IMR-90 (cell line): Measurements from ENCODE around the gene MRPS35. TPM values are rescaled to one million over a fixed set of nuclear protein-coding genes. Genes with fewer than 3 reads are reported as not detected.

Source experiments
- ATAC-seq: fragments of 200-7000 bp; cut with Tn5 transposase; 2 replicates; pipeline ENCODE4 v1.9.1; 2020; ENCODE audit warnings: low read depth, mild to moderate bottlenecking, moderate library complexity
- BruUV-seq: library from RNA; stranded (reverse); fragments of 400-500 nt; replicated peaks from 2 replicates; lab custom pipeline; 2021; lab: Mats Ljungman, UMichigan
- CTCF ChIA-PET: fragments of 300-600 bp; formaldehyde crosslinking; extraction: SDS; loops from one replicate; lab custom pipeline; 2021; ENCODE audit warnings: antibody characterized with exemption; lab: Yijun Ruan, JAX
- POLR2A ChIA-PET: fragments of 300-600 bp; sonication (Branson Sonifier 250); formaldehyde crosslinking; loops from one replicate; lab custom pipeline; 2022; ENCODE audit warnings: antibody characterized with exemption; ENCODE audit not compliant: unreplicated experiment; lab: Charles Lee
- DNase-seq: peaks from one replicate; pipeline ENCODE4 v3.0.0; 2013
- H2AFZ ChIP-seq: replicated peaks from 2 replicates; pipeline ENCODE3; 2013; ENCODE audit warnings: low read length, mild to moderate bottlenecking; ENCODE audit not compliant: poor library complexity
- H2AK5ac ChIP-seq: 2 replicates; pipeline ENCODE4 v1.6.1; 2013; ENCODE audit warnings: low read depth, low read length, inconsistent platforms
- H2AK9ac ChIP-seq: replicated peaks from 2 replicates; pipeline ENCODE3; 2013; ENCODE audit warnings: mild to moderate bottlenecking, low read depth, low read length, moderate library complexity; ENCODE audit not compliant: poor library complexity
- H2BK120ac ChIP-seq: 2 replicates; pipeline ENCODE4 v1.6.1; 2013; ENCODE audit warnings: low read depth, low read length, inconsistent platforms
- H2BK15ac ChIP-seq: 3 replicates; pipeline ENCODE4 v1.6.1; 2013; ENCODE audit warnings: low read depth, low read length, inconsistent platforms
- H2BK20ac ChIP-seq: 2 replicates; pipeline ENCODE4 v1.6.1; 2013; ENCODE audit warnings: low read depth, mild to moderate bottlenecking, inconsistent platforms, low read length, moderate library complexity
- H2BK5ac ChIP-seq: 2 replicates; pipeline ENCODE4 v1.6.1; 2013; ENCODE audit warnings: mild to moderate bottlenecking, low read depth, low read length, inconsistent platforms; ENCODE audit not compliant: poor library complexity, severe bottlenecking
- H3K14ac ChIP-seq: replicated peaks from 2 replicates; pipeline ENCODE4 v1.6.1; 2013; ENCODE audit warnings: low read depth, low read length, inconsistent platforms
- H3K18ac ChIP-seq: 2 replicates; pipeline ENCODE4 v1.6.1; 2013; ENCODE audit warnings: low read depth, low read length, control low read depth
- H3K23ac ChIP-seq: 2 replicates; pipeline ENCODE4 v1.6.1; 2013; ENCODE audit warnings: low read depth, low read length, inconsistent platforms
- H3K27ac ChIP-seq: 2 replicates; pipeline ENCODE4 v1.5.1; 2013; ENCODE audit warnings: mild to moderate bottlenecking, control low read depth, low read length; ENCODE audit not compliant: insufficient read depth
- H3K27me3 ChIP-seq: 2 replicates; pipeline ENCODE4 v1.6.1; 2013; ENCODE audit warnings: low read length; ENCODE audit not compliant: control insufficient read depth, insufficient read depth
- H3K36me3 ChIP-seq: 2 replicates; pipeline ENCODE4 v1.6.1; 2013; ENCODE audit warnings: low read length, mixed read lengths; ENCODE audit not compliant: control insufficient read depth, insufficient read depth
- H3K4ac ChIP-seq: 2 replicates; pipeline ENCODE4 v1.6.1; 2013; ENCODE audit warnings: low read depth, low read length, inconsistent platforms
- H3K4me1 ChIP-seq: 2 replicates; pipeline ENCODE4 v1.6.1; 2013; ENCODE audit warnings: low read length, mixed read lengths; ENCODE audit not compliant: control insufficient read depth, insufficient read depth
- H3K4me2 ChIP-seq: 2 replicates; pipeline ENCODE4 v1.6.1; 2013; ENCODE audit warnings: low read depth, mild to moderate bottlenecking, control low read depth, low read length, moderate library complexity
- H3K4me3 ChIP-seq: 2 replicates; pipeline ENCODE4 v1.5.1; 2013; ENCODE audit warnings: low read depth, mild to moderate bottlenecking, control low read depth, low read length, moderate library complexity; ENCODE audit not compliant: insufficient read depth
- H3K56ac ChIP-seq: 2 replicates; pipeline ENCODE4 v1.6.1; 2013; ENCODE audit warnings: low read length, inconsistent platforms; ENCODE audit not compliant: insufficient read depth; ENCODE audit errors: extremely low read depth
- H3K79me1 ChIP-seq, 2 experiments: 2 replicates each; pipeline ENCODE4 v1.6.1; 2013; ENCODE audit warnings: low read length in 2 of 2, inconsistent platforms in 1 of 2, low read depth in 1 of 2
- H3K9ac ChIP-seq: 2 replicates; pipeline ENCODE4 v1.6.1; 2013; ENCODE audit warnings: low read depth, low read length, control low read depth
- H3K9me1 ChIP-seq: 2 replicates; pipeline ENCODE4 v1.6.1; 2013; ENCODE audit warnings: low read length, inconsistent platforms; ENCODE audit not compliant: insufficient read depth
- H3K9me3 ChIP-seq: 2 replicates; pipeline ENCODE4 v1.6.1; 2013; ENCODE audit warnings: low read length; ENCODE audit not compliant: control insufficient read depth, insufficient read depth
- H4K20me1 ChIP-seq: 2 replicates; pipeline ENCODE4 v1.6.1; 2013; ENCODE audit warnings: low read length, inconsistent platforms; ENCODE audit not compliant: insufficient read depth
- H4K5ac ChIP-seq: 2 replicates; pipeline ENCODE4 v1.6.1; 2013; ENCODE audit warnings: mild to moderate bottlenecking, low read depth, low read length, control low read depth
- H4K8ac ChIP-seq, 2 experiments: 2 replicates each; pipeline ENCODE4 v1.6.1; 2013; ENCODE audit warnings: low read depth in 2 of 2, low read length in 2 of 2, control low read depth in 1 of 2, inconsistent platforms in 1 of 2
- H4K91ac ChIP-seq: 2 replicates; pipeline ENCODE4 v1.6.1; 2013; ENCODE audit warnings: low read depth, low read length, inconsistent platforms; ENCODE audit not compliant: insufficient read depth
- CEBPB ChIP-seq: IDR thresholded peaks from 2 replicates; pipeline ENCODE4 v1.6.1; 2012; ENCODE audit warnings: low read depth, low read length, improper control_type of control experiment
- FOS ChIP-seq: fragments of 150-350 bp; IDR thresholded peaks from 2 replicates; pipeline ENCODE4 v1.6.1; 2016; ENCODE audit warnings: low read depth, low read length
- MAZ ChIP-seq: IDR thresholded peaks from 2 replicates; pipeline ENCODE4 v1.6.1; 2012; ENCODE audit warnings: low read depth, mild to moderate bottlenecking, low read length, improper control_type of control experiment, moderate library complexity, borderline replicate concordance
- NFE2L2 ChIP-seq: fragments of 150-350 bp; IDR thresholded peaks from 2 replicates; pipeline ENCODE4 v1.6.1; 2016; ENCODE audit warnings: low read depth, mild to moderate bottlenecking, low read length
- POLR2A ChIP-seq: IDR thresholded peaks from 2 replicates; pipeline ENCODE4 v1.6.1; 2012; ENCODE audit warnings: mild to moderate bottlenecking, low read depth, low read length
- RAD21 ChIP-seq: IDR thresholded peaks from 2 replicates; pipeline ENCODE4 v1.6.1; 2012; ENCODE audit warnings: low read length, improper control_type of control experiment
- RCOR1 ChIP-seq: IDR thresholded peaks from 2 replicates; pipeline ENCODE4 v1.6.1; 2012; ENCODE audit warnings: mild to moderate bottlenecking, low read length, improper control_type of control experiment; ENCODE audit not compliant: insufficient replicate concordance
- WGBS, 2 experiments: methylation state at CpG; one replicate each; pipeline versions ENCODE4 v1.1.5 to v1.1.7; 2013; ENCODE audit warnings: missing lambda C conversion rate in 2 of 2; ENCODE audit not compliant: insufficient read length in 1 of 2; ENCODE audit errors: extremely low coverage in 2 of 2; 5-methylcytosine and 5-hydroxymethylcytosine counted together
- dilution Hi-C: fragments of 300-500 bp; cut with HindIII; formaldehyde crosslinking; loops from one replicate; pipeline ENCODE4 v1.14.3; 2018; ENCODE audit warnings: low sequenced_read_pairs; ENCODE audit not compliant: unreplicated experiment
- in situ Hi-C: fragments of 300-500 bp; cut with MboI; formaldehyde crosslinking; loops from 3 replicates; pipeline ENCODE4 v1.14.3; 2019; ENCODE audit warnings: low sequenced_read_pairs, inconsistent platforms, mixed read lengths
- intact Hi-C: fragments of 100-400 bp; cut with micrococcal nuclease; formaldehyde crosslinking; loops from 2 replicates; pipeline ENCODE4 v1.10.0; 2022
- polyA plus RNA-seq, 3 experiments: library from polyadenylated mRNA; depleted of rRNA; stranded (reverse); fragments of >200 nt; gene quantifications; 2 replicates each; pipeline ENCODE4 v1.2.3, GENCODE V29; 2012; ENCODE audit warnings: low replicate concordance in 1 of 3
- total RNA-seq: library from RNA; depleted of rRNA; stranded (reverse); fragments of >200 nt; gene quantifications from 2 replicates; pipeline ENCODE4 v1.2.3, GENCODE V29; 2012
- TF ChIP-seq, protein P1 (sequence below): fragments of 150-350 bp; IDR thresholded peaks from 2 replicates; pipeline ENCODE4 v1.6.1; 2017; ENCODE audit warnings: mild to moderate bottlenecking, antibody characterized with exemption, low read length, low read depth
- TF ChIP-seq, protein P2 (sequence below): fragments of 150-350 bp; IDR thresholded peaks from 2 replicates; pipeline ENCODE4 v1.6.1; 2016; ENCODE audit warnings: low read depth, mild to moderate bottlenecking, low read length, moderate library complexity, borderline replicate concordance

Gene MRPS35
- total and polyA plus RNA-seq, 2 of the 4 experiments (the other 2 are of a cell fraction): 27.4 to 40.1 TPM

- no peak overlapping the region for H3K4ac ChIP-seq
- WGBS, 2 experiments: no CpG with 5 or more reads among the region's 3 CpGs
- H3K56ac ChIP-seq: no peak overlapping the region
- no peaks in the 10 kb centered on the region for H3K27me3 ChIP-seq
- H2AK9ac ChIP-seq: no peak overlapping the region
- H2BK120ac ChIP-seq: no peak overlapping the region
- no peak overlapping the region for H3K4me3 ChIP-seq
- H3K23ac ChIP-seq: no peak overlapping the region
- in situ Hi-C loops (no loop called here), dilution Hi-C loops (no loop called here), intact Hi-C loops (no loop called here)
- H2AK5ac ChIP-seq: no peak overlapping the region
- H4K91ac ChIP-seq: no peak overlapping the region
- no peaks in the 10 kb centered on the region; the same call in 1 of the 2 replicates for H3K4me1 ChIP-seq
- no peak overlapping the region for H3K4me2 ChIP-seq
- no peak overlapping the region for H2BK15ac ChIP-seq
- H3K27ac ChIP-seq: no peak overlapping the region
- no peaks in the 10 kb centered on the region for H3K9me3 ChIP-seq
- no peak overlapping the region for H2BK5ac ChIP-seq
- CTCF ChIA-PET: interaction anchor here (0.8 to 1.4 kb wide), 2 partner anchors 15 to 186 kb away, joined by 3 read pairs; no protein-coding TSS in a partner anchor
- peaks cover 8% of the 10 kb centered on the region; the same call in 1 of the 2 replicates for H3K9me1 ChIP-seq
- no peak overlapping the region for H2AFZ ChIP-seq
- no peaks in the 10 kb centered on the region; the same call in 1 of the 2 replicates for H4K20me1 ChIP-seq
- ATAC-seq (no peak), DNase-seq (no peak)
- H3K36me3 ChIP-seq: peaks cover 12% of the 10 kb centered on the region
- peaks cover 15 to 27% of the 10 kb centered on the region in 2 experiments for H3K79me1 ChIP-seq
- BruUV-seq: no TSS peak
- no peak overlapping the region for H4K5ac ChIP-seq
- H4K8ac ChIP-seq: no peak overlapping the region
- POLR2A ChIA-PET: no interaction called here
- TF ChIP-seq CEBPB: no peak
- TF ChIP-seq, protein P1, sequence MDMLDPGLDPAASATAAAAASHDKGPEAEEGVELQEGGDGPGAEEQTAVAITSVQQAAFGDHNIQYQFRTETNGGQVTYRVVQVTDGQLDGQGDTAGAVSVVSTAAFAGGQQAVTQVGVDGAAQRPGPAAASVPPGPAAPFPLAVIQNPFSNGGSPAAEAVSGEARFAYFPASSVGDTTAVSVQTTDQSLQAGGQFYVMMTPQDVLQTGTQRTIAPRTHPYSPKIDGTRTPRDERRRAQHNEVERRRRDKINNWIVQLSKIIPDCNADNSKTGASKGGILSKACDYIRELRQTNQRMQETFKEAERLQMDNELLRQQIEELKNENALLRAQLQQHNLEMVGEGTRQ: no peak
- no peak for TF ChIP-seq FOS
- no peak for TF ChIP-seq RCOR1
- TF ChIP-seq RAD21: no peak
- TF ChIP-seq NFE2L2: no peak
- no peak for TF ChIP-seq MAZ
- TF ChIP-seq, protein P2, sequence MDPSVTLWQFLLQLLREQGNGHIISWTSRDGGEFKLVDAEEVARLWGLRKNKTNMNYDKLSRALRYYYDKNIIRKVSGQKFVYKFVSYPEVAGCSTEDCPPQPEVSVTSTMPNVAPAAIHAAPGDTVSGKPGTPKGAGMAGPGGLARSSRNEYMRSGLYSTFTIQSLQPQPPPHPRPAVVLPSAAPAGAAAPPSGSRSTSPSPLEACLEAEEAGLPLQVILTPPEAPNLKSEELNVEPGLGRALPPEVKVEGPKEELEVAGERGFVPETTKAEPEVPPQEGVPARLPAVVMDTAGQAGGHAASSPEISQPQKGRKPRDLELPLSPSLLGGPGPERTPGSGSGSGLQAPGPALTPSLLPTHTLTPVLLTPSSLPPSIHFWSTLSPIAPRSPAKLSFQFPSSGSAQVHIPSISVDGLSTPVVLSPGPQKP: no peak
- TF ChIP-seq POLR2A: no peak
- no peak overlapping the region for H2BK20ac ChIP-seq
- H3K14ac ChIP-seq: no peak overlapping the region
- H3K18ac ChIP-seq: no peak overlapping the region
- no peak overlapping the region for H3K9ac ChIP-seq
Measured at GRCh38 chr12:27754795-27755194, 44.2 kb downstream of the MRPS35 start.
